H1 (cell line): ENCODE data around the gene KRT75. TPM values are rescaled to one million over a fixed set of nuclear protein-coding genes. Genes with fewer than 3 reads are reported as not detected.

Experiments
- CTCF ChIA-PET: fragments of 300-600 bp; sonication (Branson Sonifier 250); formaldehyde crosslinking; loops from one replicate; lab custom pipeline; 2021; ENCODE audit not compliant: partially characterized antibody; lab: Charles Lee
- POLR2A ChIA-PET: fragments of 300-600 bp; sonication (Branson Sonifier 250); formaldehyde crosslinking; loops from one replicate; lab custom pipeline; 2021; ENCODE audit warnings: inconsistent platforms; ENCODE audit not compliant: partially characterized antibody; lab: Charles Lee
- DNase-seq, 2 experiments: peaks; one replicate each; pipeline versions ENCODE4 v3.0.0 to v3.0.0-alpha.2; 2010 to 2022; ENCODE audit warnings: low spot score in 2 of 2, low read depth in 1 of 2, mixed read lengths in 1 of 2
- FAIRE-seq: peaks from 2 replicates; lab custom pipeline; 2011; peaks lifted over from hg19 to GRCh38; lab: Jason Lieb, UNC
- H2AFZ ChIP-seq: 2 replicates; pipeline ENCODE4 v1.8.1; 2012; ENCODE audit warnings: low read length, inconsistent platforms
- H2AK5ac ChIP-seq: 2 replicates; pipeline ENCODE4 v1.6.1; 2013; ENCODE audit warnings: low read depth, low read length
- H2BK120ac ChIP-seq: replicated peaks from 2 replicates; pipeline ENCODE3; 2013; ENCODE audit warnings: low read depth, low read length, inconsistent platforms
- H2BK12ac ChIP-seq: 2 replicates; pipeline ENCODE4 v1.6.1; 2013; ENCODE audit warnings: low read depth, low read length
- H2BK15ac ChIP-seq: 2 replicates; pipeline ENCODE4 v1.6.1; 2013; ENCODE audit warnings: low read length
- H2BK20ac ChIP-seq: 2 replicates; pipeline ENCODE4 v1.6.1; 2013; ENCODE audit warnings: low read length
- H2BK5ac ChIP-seq: 2 replicates; pipeline ENCODE4 v1.6.1; 2013; ENCODE audit warnings: low read depth, low read length
- H3K14ac ChIP-seq: 2 replicates; pipeline ENCODE4 v1.6.1; 2013; ENCODE audit warnings: inconsistent platforms; ENCODE audit not compliant: insufficient read length
- H3K18ac ChIP-seq: 2 replicates; pipeline ENCODE4 v1.6.1; 2013; ENCODE audit warnings: low read length; ENCODE audit errors: extremely low read depth
- H3K23ac ChIP-seq: 2 replicates; pipeline ENCODE4 v1.6.1; 2013; ENCODE audit warnings: inconsistent platforms; ENCODE audit not compliant: insufficient read length
- H3K23me2 ChIP-seq: 2 replicates; pipeline ENCODE4 v1.6.1; 2013; ENCODE audit warnings: low read depth, low read length
- H3K27ac ChIP-seq: 2 replicates; pipeline ENCODE4 v1.6.1; 2011; ENCODE audit warnings: low read depth, low read length, inconsistent platforms
- H3K27me3 ChIP-seq, 4 experiments: replicated peaks in 1 of 4; 1 replicate in 1 of 4; 2 replicates in 3 of 4; pipeline versions ENCODE4 v1.6.1 to v1.8.1; 2011 to 2013; ENCODE audit warnings: low read length in 3 of 4, mild to moderate bottlenecking in 3 of 4, inconsistent platforms in 2 of 4, mixed read lengths in 2 of 4, moderate library complexity in 1 of 4; ENCODE audit not compliant: control insufficient read depth in 3 of 4, insufficient read depth in 3 of 4; ENCODE audit errors: extremely low read depth in 1 of 4
- H3K36me3 ChIP-seq, 4 experiments: 2 replicates each; pipeline versions ENCODE4 v1.6.1 to v1.8.1; 2011 to 2013; ENCODE audit warnings: mild to moderate bottlenecking in 4 of 4, low read length in 3 of 4, moderate library complexity in 2 of 4, control low read depth in 1 of 4, inconsistent platforms in 1 of 4; ENCODE audit not compliant: insufficient read depth in 4 of 4, control insufficient read depth in 2 of 4
- H3K4ac ChIP-seq: replicated peaks from 2 replicates; pipeline ENCODE3; 2013; ENCODE audit warnings: low read length, low read depth, mixed read lengths, inconsistent platforms; ENCODE audit not compliant: insufficient read length
- H3K4me1 ChIP-seq, 4 experiments: replicated peaks in 1 of 4; 1 replicate in 1 of 4; 2 replicates in 3 of 4; pipeline versions ENCODE4 v1.6.1 to v1.8.1; 2011 to 2013; ENCODE audit warnings: low read length in 3 of 4, inconsistent platforms in 2 of 4, mixed read lengths in 1 of 4; ENCODE audit not compliant: insufficient read depth in 4 of 4, control insufficient read depth in 3 of 4
- H3K4me2 ChIP-seq, 2 experiments: 2 replicates each; pipeline versions ENCODE4 v1.6.1 to v1.8.1; 2011 to 2013; ENCODE audit warnings: low read depth in 2 of 2, low read length in 2 of 2, control low read depth in 1 of 2, inconsistent platforms in 1 of 2, mild to moderate bottlenecking in 1 of 2; ENCODE audit not compliant: insufficient read depth in 1 of 2
- H3K4me3 ChIP-seq, 4 experiments: fragments of 200-600, 300-600 bp in 1 of 4; sonication (generic), shearing (Covaris generic), sonication (Bioruptor Twin) in 1 of 4; 2 replicates each; pipeline versions ENCODE4 v1.5.1 to v1.8.1; 2011 to 2016; ENCODE audit warnings: low read length in 4 of 4, low read depth in 3 of 4, control low read depth in 2 of 4, inconsistent platforms in 2 of 4, mild to moderate bottlenecking in 2 of 4, mixed read lengths in 1 of 4, moderate library complexity in 1 of 4; ENCODE audit not compliant: insufficient read depth in 2 of 4; ENCODE audit errors: extremely low read depth in 1 of 4
- H3K56ac ChIP-seq: replicated peaks from 2 replicates; pipeline ENCODE3; 2013; ENCODE audit warnings: low read depth, mild to moderate bottlenecking, mixed read lengths, low read length, inconsistent platforms; ENCODE audit not compliant: insufficient read length
- H3K79me1 ChIP-seq: 2 replicates; pipeline ENCODE4 v1.6.1; 2013; ENCODE audit warnings: low read depth, low read length, control low read depth
- H3K79me2 ChIP-seq, 2 experiments: 2 replicates each; pipeline versions ENCODE4 v1.6.1 to v1.8.1; 2012 to 2013; ENCODE audit warnings: low read length in 2 of 2, mild to moderate bottlenecking in 2 of 2, inconsistent platforms in 1 of 2; ENCODE audit not compliant: insufficient read depth in 2 of 2, control insufficient read depth in 1 of 2
- H3K9ac ChIP-seq, 4 experiments: replicated peaks in 1 of 4; 1 replicate in 1 of 4; 2 replicates in 3 of 4; pipeline versions ENCODE4 v1.6.1 to v1.8.1; 2011 to 2013; ENCODE audit warnings: low read depth in 3 of 4, low read length in 3 of 4, control low read depth in 2 of 4, mild to moderate bottlenecking in 2 of 4, moderate library complexity in 2 of 4, inconsistent platforms in 1 of 4; ENCODE audit errors: extremely low read depth in 1 of 4
- H3K9me3 ChIP-seq, 2 experiments: 2 replicates each; pipeline versions ENCODE4 v1.6.1 to v1.8.1; 2012 to 2013; ENCODE audit warnings: mild to moderate bottlenecking in 2 of 2, moderate library complexity in 2 of 2, control low read depth in 1 of 2, inconsistent platforms in 1 of 2, low read depth in 1 of 2, low read length in 1 of 2, mixed read lengths in 1 of 2; ENCODE audit not compliant: insufficient read depth in 2 of 2
- H4K20me1 ChIP-seq, 2 experiments: replicated peaks in 1 of 2; 2 replicates each; pipeline versions ENCODE3 to v1.8.1; 2011 to 2013; ENCODE audit warnings: inconsistent platforms in 2 of 2, low read length in 2 of 2, mild to moderate bottlenecking in 1 of 2; ENCODE audit not compliant: insufficient read depth in 2 of 2, control insufficient read depth in 1 of 2
- H4K5ac ChIP-seq: 2 replicates; pipeline ENCODE4 v1.6.1; 2013; ENCODE audit warnings: low read length, low read depth, mixed read lengths, inconsistent platforms; ENCODE audit not compliant: insufficient read length
- H4K8ac ChIP-seq: 2 replicates; pipeline ENCODE4 v1.8.0; 2013; ENCODE audit warnings: mild to moderate bottlenecking, moderate library complexity, low read length, inconsistent platforms; ENCODE audit not compliant: insufficient read depth; ENCODE audit errors: extremely low read depth
- H4K91ac ChIP-seq: replicated peaks from 2 replicates; pipeline ENCODE3; 2013; ENCODE audit warnings: low read length, mixed read lengths, inconsistent platforms; ENCODE audit not compliant: insufficient read length
- CTBP2 ChIP-seq: IDR thresholded peaks from 2 replicates; pipeline ENCODE4 v1.7.0; 2011; ENCODE audit warnings: borderline replicate concordance, mild to moderate bottlenecking, moderate library complexity, mixed read lengths, low read length; ENCODE audit not compliant: insufficient read depth, insufficient read length
- E2F6 ChIP-seq: IDR thresholded peaks from 2 replicates; pipeline ENCODE4 v1.6.1; 2012; ENCODE audit warnings: inconsistent platforms
- EGR1 ChIP-seq: IDR thresholded peaks from 2 replicates; pipeline ENCODE4 v1.6.1; 2011; ENCODE audit warnings: low read depth, low read length, borderline replicate concordance
- FOSL1 ChIP-seq: IDR thresholded peaks from 2 replicates; pipeline ENCODE4 v1.6.1; 2011; ENCODE audit warnings: mild to moderate bottlenecking, low read depth, low read length, moderate library complexity; ENCODE audit not compliant: insufficient read depth
- HDAC2 ChIP-seq, 2 experiments: fragments of 300-600 bp in 1 of 2; sonication (generic) in 1 of 2; IDR thresholded peaks; 2 replicates each; pipeline ENCODE4 v1.6.1; 2011 to 2012; ENCODE audit warnings: low read depth in 2 of 2, low read length in 2 of 2, mild to moderate bottlenecking in 2 of 2, moderate library complexity in 2 of 2, borderline replicate concordance in 1 of 2, inconsistent platforms in 1 of 2
- HDAC6 ChIP-seq: IDR thresholded peaks from one replicate; pipeline ENCODE4 v1.7.1; 2012; ENCODE audit warnings: low read depth, mild to moderate bottlenecking, inconsistent platforms, low read length, moderate library complexity
- MAFK ChIP-seq: IDR thresholded peaks from 2 replicates; pipeline ENCODE4 v1.6.1; 2012; ENCODE audit warnings: low read depth, mild to moderate bottlenecking, improper control_type of control experiment, low read length
- RBBP5 ChIP-seq: IDR thresholded peaks from 2 replicates; pipeline ENCODE4 v1.7.1; 2012; ENCODE audit warnings: low read depth, mild to moderate bottlenecking, inconsistent platforms, low read length, moderate library complexity, borderline replicate concordance
- RFX5 ChIP-seq: IDR thresholded peaks from 2 replicates; pipeline ENCODE4 v1.6.1; 2011; ENCODE audit warnings: low read depth, low read length, improper control_type of control experiment, borderline replicate concordance
- RXRA ChIP-seq: IDR thresholded peaks from 2 replicates; pipeline ENCODE4 v1.6.1; 2011; ENCODE audit warnings: low read depth, mild to moderate bottlenecking, low read length, moderate library complexity; ENCODE audit not compliant: insufficient read depth
- TBP ChIP-seq: IDR thresholded peaks from 2 replicates; pipeline ENCODE4 v1.6.1; 2011; ENCODE audit warnings: low read depth, low read length, improper control_type of control experiment
- WGBS, 2 experiments: shearing (Covaris generic) in 1 of 2; methylation state at CpG; one replicate each; pipeline versions ENCODE4 v1.1.6 to v1.1.7; 2013 to 2015; ENCODE audit warnings: low lambda C conversion rate in 2 of 2, mixed read lengths in 2 of 2, inconsistent platforms in 1 of 2, low coverage in 1 of 2, missing lambda C conversion rate in 1 of 2; ENCODE audit not compliant: insufficient replicate concordance in 2 of 2, insufficient coverage in 1 of 2, insufficient read length in 1 of 2; ENCODE audit errors: extremely low coverage in 1 of 2, missing lambda C conversion rate in 1 of 2; 5-methylcytosine and 5-hydroxymethylcytosine counted together
- polyA plus RNA-seq, 7 experiments: library from polyadenylated mRNA; depleted of rRNA in 3 of 7; stranded (reverse) in 5 of 7; unstranded in 2 of 7; fragments of >200 nt in 5 of 7; fragments of 200-250 nt in 2 of 7; gene quantifications; 1 replicate in 5 of 7; 2 replicates in 1 of 7; 4 replicates in 1 of 7; pipeline versions ENCODE4 v1.2.1 to v1.2.3, GENCODE V29; 2011 to 2013; ENCODE audit warnings: missing spikeins in 2 of 7, mixed read lengths in 2 of 7
- total RNA-seq: library from RNA; stranded (reverse); fragmentation: NEBNext Ultra II Directional; extraction: Animal tissue kit (Norgen Biotek cat#: 25700); gene quantifications from 2 replicates; pipeline ENCODE4 v1.2.1, GENCODE V29; 2021

The KRT75 gene
- total and polyA plus RNA-seq, 2 of the 8 experiments (the other 6 are each of a cell fraction or from before 2014, with no cell fraction given) = not detected

DNA sequence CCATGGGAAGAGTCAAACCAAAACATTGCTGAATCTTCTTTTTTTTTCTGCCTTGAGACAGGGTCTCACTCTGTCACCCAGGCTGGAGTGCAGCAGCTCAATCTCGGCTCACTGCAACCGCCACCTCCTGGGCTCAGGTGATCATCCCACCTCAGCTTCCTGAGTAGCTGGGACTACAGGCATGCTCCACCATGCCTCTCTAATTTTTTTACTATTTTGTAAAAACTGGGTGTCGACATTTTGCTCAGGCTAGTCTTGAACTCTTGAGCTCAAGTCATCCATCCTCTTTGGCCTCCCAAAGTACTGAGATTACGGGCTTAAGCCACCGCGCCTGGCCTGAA is 1.5 kb upstream of the KRT75 start:
- Histone ChIP-seq H3K9ac (no peak overlapping the region), H3K4me2 (no peak overlapping the region), H3K23ac (no peak overlapping the region), H3K4me1 (no peaks in the 10 kb centered on the region), H3K4ac (no peak overlapping the region), H3K56ac (no peak overlapping the region), H2BK120ac (no peak overlapping the region), H3K79me2 (no peaks in the 10 kb centered on the region), H3K9me3 (no peaks in the 10 kb centered on the region), H2BK5ac (no peak overlapping the region), H3K23me2 (no peaks in the 10 kb centered on the region), H3K79me1 (no peaks in the 10 kb centered on the region), H2AFZ (no peak overlapping the region), H3K14ac (no peak overlapping the region), H2BK12ac (no peak overlapping the region), H4K20me1 (no peaks in the 10 kb centered on the region), H3K36me3 (no peaks in the 10 kb centered on the region), H2AK5ac (no peak overlapping the region), H3K27ac (no peak overlapping the region), H2BK15ac (no peak overlapping the region), H3K27me3 (no peaks in the 10 kb centered on the region; a peak in 2 of 7 replicates), H2BK20ac (no peak overlapping the region), H3K4me3 (no peak overlapping the region), H4K91ac (no peak overlapping the region), H4K8ac (no peak overlapping the region), H3K18ac (no peak overlapping the region), H4K5ac (no peak overlapping the region)
- no peak for TF ChIP-seq E2F6
- no peak for TF ChIP-seq RXRA
- no peak for TF ChIP-seq EGR1
- TF ChIP-seq TBP = no peak
- TF ChIP-seq RBBP5 = no peak
- no peak for TF ChIP-seq HDAC6
- TF ChIP-seq FOSL1 = no peak
- no peak for TF ChIP-seq RFX5
- TF ChIP-seq CTBP2 = no peak
- TF ChIP-seq MAFK = no peak
- no peak for TF ChIP-seq HDAC2 (IDR thresholded peaks at IDR 0.05; ENCODE audit: borderline replicate concordance in 1 of 2, low read depth in 2 of 2, low read length in 2 of 2)
- DNase-seq (no peak), FAIRE-seq (no peak)
- ChIA-PET POLR2A (interaction anchor here (1.0 kb wide), 1 partner anchor 18 kb away, joined by 3 read pairs; no protein-coding TSS in a partner anchor), CTCF (interaction anchor here (0.8 to 5.3 kb wide), 6 partner anchors 23 to 126 kb away, joined by 3 to 23 read pairs (median 4); no protein-coding TSS in a partner anchor)
- WGBS, 2 experiments = 88% methylated on average over 6 of the region's 6 CpGs; no CpG with 5 or more reads in 1 of the 2 experiments
